Stimulated activated CD8-positive, alpha-beta memory T cell treated with anti-CD3 and anti-CD28 coated beads, Interleukin-4, amount 100 ng/mL, for 48 hours (primary cell): Measurements from ENCODE around the gene TNS4.

ENCODE experiments used
- DNase-seq: peaks from one replicate; pipeline ENCODE4 v3.0.0-alpha.2; 2020

TNS4 gene

GRCh38 chr17:40516581-40517285, 15.3 kb upstream of the TNS4 start:
- DNase-seq: peak; percentile 70

- DNase-seq: peak; percentile 56
Observed at GRCh38 chr17:40515491-40516041, 14.1 kb upstream of the TNS4 start.

GRCh38 chr17:40515011-40515410, 13.6 kb upstream of the TNS4 start:
- DNase-seq: no peak

- no peak for DNase-seq
Observed at GRCh38 chr17:40514013-40514875, 12.8 kb upstream of the TNS4 start.

- no peak for DNase-seq
Observed at GRCh38 chr17:40511667-40512220, 10.3 kb upstream of the TNS4 start.

- DNase-seq: no peak
Observed at GRCh38 chr17:40511136-40511535, 9.7 kb upstream of the TNS4 start.

- DNase-seq: no peak
Observed at GRCh38 chr17:40510328-40510648, 8.9 kb upstream of the TNS4 start.

- no peak for DNase-seq
Observed at GRCh38 chr17:40509626-40510327, 8.4 kb upstream of the TNS4 start.

GRCh38 chr17:40506786-40507185, 5.4 kb upstream of the TNS4 start:
- no peak for DNase-seq

GRCh38 chr17:40503154-40503553, 1.7 kb upstream of the TNS4 start:
- DNase-seq: no peak

GRCh38 chr17:40502716-40503115, 1.3 kb upstream of the TNS4 start:
- no peak for DNase-seq

- no peak for DNase-seq
Observed at GRCh38 chr17:40500709-40501108, 714 bp downstream of the TNS4 start.

- DNase-seq: no peak
Observed at GRCh38 chr17:40500190-40500589, 1.2 kb downstream of the TNS4 start.

GRCh38 chr17:40499551-40500189, 1.8 kb downstream of the TNS4 start:
- DNase-seq: no peak

- no peak for DNase-seq
Observed at GRCh38 chr17:40498281-40499084, 2.9 kb downstream of the TNS4 start.

GRCh38 chr17:40497695-40498094, 3.7 kb downstream of the TNS4 start:
- no peak for DNase-seq

- no peak for DNase-seq
Observed at GRCh38 chr17:40496634-40497420, 4.6 kb downstream of the TNS4 start.

GRCh38 chr17:40496170-40496569, 5.3 kb downstream of the TNS4 start:
- DNase-seq: no peak

- no peak for DNase-seq
Observed at GRCh38 chr17:40495140-40495539, 6.3 kb downstream of the TNS4 start.

- no peak for DNase-seq
Observed at GRCh38 chr17:40493697-40494096, 7.7 kb downstream of the TNS4 start.

GRCh38 chr17:40491486-40491885, 9.9 kb downstream of the TNS4 start:
- no peak for DNase-seq
